ENCODE data around the gene OVCH1. TPM values are rescaled to one million over a fixed set of nuclear protein-coding genes. Genes with fewer than 3 reads are reported as not detected.

The OVCH1 gene
- total RNA-seq, 1 experiment from 2014 or later = not detected

DNA sequence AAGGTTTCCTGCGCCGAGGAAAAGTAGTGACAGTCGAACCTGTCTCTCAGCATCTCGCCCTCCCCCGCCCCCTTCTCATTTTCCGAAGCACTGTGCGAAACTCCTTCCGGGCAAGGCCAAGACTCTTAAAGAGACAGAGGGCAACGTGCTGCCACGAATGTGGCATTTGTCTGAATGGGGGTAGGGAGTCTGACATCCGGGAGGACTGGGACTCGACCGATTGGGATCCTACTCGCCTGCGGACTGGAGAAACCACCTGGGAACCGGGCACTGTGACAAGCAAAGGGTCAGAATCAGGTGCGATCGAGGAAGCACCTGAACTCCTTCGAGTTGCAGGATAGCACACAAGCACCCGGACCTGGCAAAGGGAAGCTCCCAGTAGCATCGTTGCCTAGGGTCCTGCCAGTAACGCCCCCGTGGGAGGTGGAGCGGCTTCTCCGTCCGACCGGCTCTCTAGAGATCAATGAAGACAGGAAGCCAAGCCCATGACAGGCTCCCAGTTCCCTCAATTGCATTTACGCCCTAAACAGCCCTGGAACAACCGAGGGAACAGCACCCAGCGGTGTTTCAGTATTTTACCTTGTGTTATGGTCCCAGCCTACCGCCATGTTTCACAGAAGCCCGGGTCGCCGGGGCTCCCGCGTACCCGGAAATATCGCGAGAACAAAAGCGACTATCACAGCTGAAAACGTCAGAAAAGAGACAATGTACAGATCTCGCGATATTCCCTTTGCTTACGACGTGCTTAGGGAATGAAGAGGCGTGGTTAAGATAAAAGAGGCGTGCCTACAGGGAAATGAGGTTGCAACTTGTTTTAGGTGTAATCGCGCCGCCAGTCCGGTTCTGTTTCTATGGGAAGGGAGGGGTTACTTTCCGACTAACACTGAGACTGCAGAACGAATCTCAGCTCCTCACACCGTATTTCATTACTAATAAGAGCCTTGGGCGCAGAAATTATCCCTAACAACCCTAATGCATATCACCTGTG, 116.7 kb downstream of the OVCH1 start, which contains the start of gene ERGIC2:
TSS of gene ERGIC2 (minus strand) at position 637 of the 988 bp plus-strand sequence. CDS start 9,539 bp downstream, outside the sequence.
- H4K8ac ChIP-seq (replicated peaks; ENCODE audit: insufficient read length, low read depth, low read length) = no peak within 1 kb of the TSS
- H4K20me1 ChIP-seq (ENCODE audit: control insufficient read depth, insufficient read depth, insufficient read length) = no peaks in the 10 kb centered on the region
- H3K4me2 ChIP-seq (ENCODE audit: insufficient read depth, insufficient read length, low read length) = peak within 1 kb of the TSS; percentile 84
- peaks cover 11 to 12% of the 10 kb centered on the region in 2 experiments for H3K4me1 Mint-ChIP-seq
- no peaks in the 10 kb centered on the region for H3K23me2 ChIP-seq (ENCODE audit: insufficient read length, low read depth, low read length, poor library complexity, severe bottlenecking)
- H3K36me3 Mint-ChIP-seq (ENCODE audit: insufficient read depth in 1 of 3, low read depth in 3 of 3) = peaks cover 0 to 3% (median 0%) of the 10 kb centered on the region in 3 experiments; a peak in 2 of 7 replicates
- H3K9ac ChIP-seq (ENCODE audit: extremely low read depth, insufficient read length, low read length) = peak within 1 kb of the TSS; percentile 98
- H3K18ac ChIP-seq (ENCODE audit: insufficient read length, low read depth, low read length) = peak within 1 kb of the TSS; percentile 94
- H3K79me1 ChIP-seq (ENCODE audit: insufficient read depth, low read depth, low read length, poor library complexity, severe bottlenecking) = peaks cover 2% of the 10 kb centered on the region
- DNase-seq = peak; percentile 96
- no peak within 1 kb of the TSS for H2BK120ac ChIP-seq (ENCODE audit: low read depth, low read length, poor library complexity, severe bottlenecking)
- TF ChIP-seq, protein P1, sequence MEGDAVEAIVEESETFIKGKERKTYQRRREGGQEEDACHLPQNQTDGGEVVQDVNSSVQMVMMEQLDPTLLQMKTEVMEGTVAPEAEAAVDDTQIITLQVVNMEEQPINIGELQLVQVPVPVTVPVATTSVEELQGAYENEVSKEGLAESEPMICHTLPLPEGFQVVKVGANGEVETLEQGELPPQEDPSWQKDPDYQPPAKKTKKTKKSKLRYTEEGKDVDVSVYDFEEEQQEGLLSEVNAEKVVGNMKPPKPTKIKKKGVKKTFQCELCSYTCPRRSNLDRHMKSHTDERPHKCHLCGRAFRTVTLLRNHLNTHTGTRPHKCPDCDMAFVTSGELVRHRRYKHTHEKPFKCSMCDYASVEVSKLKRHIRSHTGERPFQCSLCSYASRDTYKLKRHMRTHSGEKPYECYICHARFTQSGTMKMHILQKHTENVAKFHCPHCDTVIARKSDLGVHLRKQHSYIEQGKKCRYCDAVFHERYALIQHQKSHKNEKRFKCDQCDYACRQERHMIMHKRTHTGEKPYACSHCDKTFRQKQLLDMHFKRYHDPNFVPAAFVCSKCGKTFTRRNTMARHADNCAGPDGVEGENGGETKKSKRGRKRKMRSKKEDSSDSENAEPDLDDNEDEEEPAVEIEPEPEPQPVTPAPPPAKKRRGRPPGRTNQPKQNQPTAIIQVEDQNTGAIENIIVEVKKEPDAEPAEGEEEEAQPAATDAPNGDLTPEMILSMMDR (conservative IDR thresholded peaks at IDR 0.05) = no peak
- no peak within 1 kb of the TSS for H2BK20ac ChIP-seq (ENCODE audit: low read depth, low read length, poor library complexity, severe bottlenecking)
- H3K27me3 Mint-ChIP-seq (ENCODE audit: low read depth) = no peaks in the 10 kb centered on the region; the same call in 1 of the 2 replicates
- H2BK12ac ChIP-seq (ENCODE audit: insufficient read length, low read depth, low read length) = no peak within 1 kb of the TSS
- H3T11ph ChIP-seq (ENCODE audit: low read length) = no peak within 1 kb of the TSS
- H3K4me1 ChIP-seq (ENCODE audit: insufficient read depth, low read length) = no peaks in the 10 kb centered on the region
- peaks cover 2% of the 10 kb centered on the region; the same call in 1 of the 2 replicates for H3K79me2 ChIP-seq (ENCODE audit: insufficient read depth, low read length)
- no peak within 1 kb of the TSS for H2BK15ac ChIP-seq (ENCODE audit: low read depth, low read length)
- H3K27ac Mint-ChIP-seq = peak within 1 kb of the TSS; percentile 82 to 99 (median 96)
- H3K56ac ChIP-seq (ENCODE audit: insufficient read length, low read depth, low read length) = peak within 1 kb of the TSS; percentile 53
- no peak within 1 kb of the TSS for H4K91ac ChIP-seq (ENCODE audit: insufficient read length, low read depth, low read length)
- H3K27me3 ChIP-seq (ENCODE audit: insufficient read depth, low read length) = no peaks in the 10 kb centered on the region
- H2BK5ac ChIP-seq (ENCODE audit: insufficient read length, low read length) = no peak within 1 kb of the TSS
- H2AK5ac ChIP-seq (ENCODE audit: insufficient read length, low read length) = no peak within 1 kb of the TSS
- peak within 1 kb of the TSS; percentile 92 to 96 for H3K4me3 Mint-ChIP-seq
- H3K14ac ChIP-seq (ENCODE audit: insufficient read depth, low read length) = peak within 1 kb of the TSS; percentile 96
- no peaks in the 10 kb centered on the region for H3K9me3 ChIP-seq (ENCODE audit: control insufficient read depth, low read depth, low read length)
- peak within 1 kb of the TSS; percentile 47 for H4K5ac ChIP-seq (ENCODE audit: insufficient read length, low read depth, low read length)
- peak within 1 kb of the TSS; percentile 57 for H3K27ac ChIP-seq (ENCODE audit: insufficient read length, low read depth, low read length)
- H3K9me3 Mint-ChIP-seq = no peaks in the 10 kb centered on the region
- no peak within 1 kb of the TSS; the same call in 1 of the 2 replicates for H3K4ac ChIP-seq (ENCODE audit: low read depth, low read length)
- whole genome bisulfite sequencing (ENCODE audit: extremely low coverage, insufficient read length, low lambda C conversion rate) = no CpG with 5 or more reads among the region's 55 CpGs
- H3K23ac ChIP-seq (ENCODE audit: insufficient read length, low read depth, low read length) = no peak within 1 kb of the TSS
- peak within 1 kb of the TSS; percentile 97 for H2AFZ ChIP-seq (ENCODE audit: low read length)

Other genes starting within 250 kb of the OVCH1 start
- 64.8 and 69.8 TPM in 2 replicates for gene ERGIC2, start 116.5 kb downstream of the OVCH1 start, total RNA-seq (2021)